K562 (cell line): ENCODE data around the gene MAEL. TPM values are rescaled to one million over a fixed set of nuclear protein-coding genes. Genes with fewer than 3 reads are reported as not detected.

ENCODE experiments used
- ATAC-seq: fragments of 200-7000 bp; cut with Tn5 transposase; 3 replicates; pipeline ENCODE4 v1.9.1; 2020; ENCODE audit warnings: moderate library complexity
- BruUV-seq: library from RNA; stranded (reverse); fragments of 400-500 nt; replicated peaks from 2 replicates; lab custom pipeline; 2021; lab: Mats Ljungman, UMichigan
- CTCF ChIA-PET: fragments of 300-600 bp; formaldehyde crosslinking; extraction: SDS; loops from one replicate; lab custom pipeline; 2021; ENCODE audit warnings: low intra/inter-chr PET ratio; lab: Yijun Ruan, JAX
- POLR2A ChIA-PET: fragments of 300-600, 350-650 bp; sonication (Branson Sonifier 250); formaldehyde crosslinking; extraction: SDS; loops from one replicate; lab custom pipeline; 2021; ENCODE audit warnings: antibody characterized with exemption, inconsistent platforms; lab: Yijun Ruan, JAX
- DNase-seq, 4 experiments: peaks; one replicate each; pipeline versions ENCODE4 v3.0.0 to v3.0.0-alpha.2; 2011 to 2018; ENCODE audit warnings: low spot score in 3 of 4, mixed read lengths in 3 of 4; ENCODE audit errors: extremely low read depth in 1 of 4
- FAIRE-seq: peaks from 2 replicates; lab custom pipeline; 2011; peaks lifted over from hg19 to GRCh38; lab: Jason Lieb, UNC
- H2AFZ ChIP-seq: 2 replicates; pipeline ENCODE4 v1.6.0; 2011; ENCODE audit warnings: low read depth, low read length, control low read depth, inconsistent platforms
- H3K27ac ChIP-seq: fragments of 200-600 bp; 3 replicates; pipeline ENCODE4 v1.8.0; 2011; ENCODE audit warnings: low read depth, mild to moderate bottlenecking, control low read depth, inconsistent platforms, low read length, moderate library complexity, mixed read lengths; ENCODE audit errors: extremely low read depth
- H3K27me3 ChIP-seq, 2 experiments: fragments of 300-600 bp in 1 of 2; 2 replicates in 1 of 2; 3 replicates in 1 of 2; pipeline versions ENCODE4 v1.6.0 to v1.8.0; 2011; ENCODE audit warnings: inconsistent platforms in 2 of 2, low read length in 2 of 2, mild to moderate bottlenecking in 1 of 2, mixed read lengths in 1 of 2, moderate library complexity in 1 of 2; ENCODE audit not compliant: control insufficient read depth in 2 of 2, insufficient read depth in 2 of 2
- H3K36me3 ChIP-seq: fragments of 300-600 bp; 3 replicates; pipeline ENCODE4 v1.8.0; 2011; ENCODE audit warnings: mild to moderate bottlenecking, low read length, inconsistent platforms; ENCODE audit not compliant: control insufficient read depth, insufficient read depth
- H3K4me1 ChIP-seq, 2 experiments: fragments of 200-600 bp in 1 of 2; replicated peaks in 1 of 2; 2 replicates in 1 of 2; 3 replicates in 1 of 2; pipeline versions ENCODE4 v1.5.1 to v1.8.0; 2011; ENCODE audit warnings: inconsistent platforms in 2 of 2, low read length in 2 of 2, mild to moderate bottlenecking in 1 of 2, mixed read lengths in 1 of 2, moderate library complexity in 1 of 2; ENCODE audit not compliant: control insufficient read depth in 2 of 2, insufficient read depth in 2 of 2
- H3K4me2 ChIP-seq: 2 replicates; pipeline ENCODE4 v1.6.1; 2011; ENCODE audit warnings: low read length, control low read depth, inconsistent platforms, mixed read lengths; ENCODE audit not compliant: insufficient read depth
- H3K4me3 ChIP-seq: fragments of 200-600 bp; sonication (generic), shearing (Covaris generic); 2 replicates; pipeline ENCODE4 v1.5.1; 2016; ENCODE audit warnings: control low read depth, inconsistent platforms
- H3K79me2 ChIP-seq: fragments of 200-600 bp; 3 replicates; pipeline ENCODE4 v1.8.0; 2011; ENCODE audit warnings: low read length, inconsistent platforms; ENCODE audit not compliant: control insufficient read depth, insufficient read depth
- H3K9ac ChIP-seq, 2 experiments: 2 replicates each; pipeline versions ENCODE4 v1.6.0 to v1.6.1; 2011; ENCODE audit warnings: low read depth in 2 of 2, low read length in 2 of 2, control low read depth in 1 of 2, inconsistent platforms in 1 of 2, mild to moderate bottlenecking in 1 of 2, mixed read lengths in 1 of 2; ENCODE audit not compliant: insufficient read depth in 1 of 2
- H3K9me1 ChIP-seq: one replicate; pipeline ENCODE4 v1.6.0; 2011; ENCODE audit warnings: inconsistent platforms, mild to moderate bottlenecking, low read length, moderate library complexity; ENCODE audit not compliant: control insufficient read depth, insufficient read depth
- H3K9me3 ChIP-seq: replicated peaks from 2 replicates; pipeline ENCODE4 v1.5.1; 2011; ENCODE audit warnings: low read depth, low read length, inconsistent platforms; ENCODE audit not compliant: control insufficient read depth, insufficient read depth
- H4K20me1 ChIP-seq: replicated peaks from 2 replicates; pipeline ENCODE4 v1.6.1; 2011; ENCODE audit warnings: low read length, inconsistent platforms, mixed read lengths; ENCODE audit not compliant: control insufficient read depth, insufficient read depth
- ATF3 ChIP-seq, 2 experiments: fragments of 450-650 bp in 1 of 2; sonication (generic) in 1 of 2; formaldehyde crosslinking in 1 of 2; IDR thresholded peaks in 1 of 2; conservative IDR thresholded peaks in 1 of 2; 2 replicates each; pipeline versions ENCODE4 v1.6.1 to v1.8.1; 2016 to 2023; ENCODE audit warnings: mild to moderate bottlenecking in 2 of 2, moderate library complexity in 2 of 2, inconsistent platforms in 1 of 2, missing genetic modification reagents in 1 of 2
- COPS2 ChIP-seq: fragments of 450-650 bp; conservative IDR thresholded peaks from 2 replicates; pipeline ENCODE4 v1.6.1; 2016; ENCODE audit warnings: mild to moderate bottlenecking, moderate library complexity
- DDX20 ChIP-seq: fragments of 450-650 bp; IDR thresholded peaks from 2 replicates; pipeline ENCODE4 v1.6.1; 2016; ENCODE audit warnings: missing genetic modification characterization, low read depth, mild to moderate bottlenecking, missing compliant biosample characterization, moderate library complexity
- ESRRA ChIP-seq: fragments of 450-650 bp; IDR thresholded peaks from 2 replicates; pipeline ENCODE4 v1.6.1; 2014; ENCODE audit warnings: low read depth, mild to moderate bottlenecking, moderate library complexity, borderline replicate concordance
- MBD2 ChIP-seq: sonication (generic); IDR thresholded peaks from 2 replicates; pipeline ENCODE4 v1.6.1; 2016; ENCODE audit warnings: low read depth, borderline replicate concordance
- POU5F1 ChIP-seq: fragments of 150-350 bp; IDR thresholded peaks from 2 replicates; pipeline ENCODE4 v1.6.1; 2014; ENCODE audit warnings: borderline replicate concordance, low read length, low read depth, mild to moderate bottlenecking; ENCODE audit not compliant: partially characterized antibody
- TAF1 ChIP-seq: IDR thresholded peaks from 2 replicates; pipeline ENCODE4 v1.6.1; 2011; ENCODE audit warnings: mild to moderate bottlenecking, low read length, moderate library complexity; ENCODE audit not compliant: insufficient read depth, control insufficient read depth, severe bottlenecking; ENCODE audit errors: extremely low read depth
- TFAP4 ChIP-seq: sonication (generic); formaldehyde crosslinking; IDR thresholded peaks from 2 replicates; pipeline ENCODE4 v1.8.0; 2022; ENCODE audit warnings: missing genetic modification reagents, mild to moderate bottlenecking, moderate library complexity, borderline replicate concordance
- ZC3H4 ChIP-seq: sonication (generic); formaldehyde crosslinking; IDR thresholded peaks from 2 replicates; pipeline ENCODE4 v1.9.0; 2021; ENCODE audit warnings: missing genetic modification reagents, borderline replicate concordance
- ZHX1 ChIP-seq: fragments of 150-350 bp; conservative IDR thresholded peaks from 2 replicates; pipeline ENCODE4 v1.6.1; 2014; ENCODE audit warnings: low read length
- ZNF184 ChIP-seq: sonication (generic); formaldehyde crosslinking; IDR thresholded peaks from 2 replicates; pipeline ENCODE4 v1.5.0; 2020; ENCODE audit warnings: missing genetic modification reagents
- WGBS: fragments of 100-300 bp; shearing (Covaris generic); methylation state at CpG from one replicate; pipeline ENCODE4 v1.1.6; 2016; ENCODE audit warnings: low coverage, mixed read lengths; ENCODE audit not compliant: insufficient coverage; ENCODE audit errors: missing lambda C conversion rate; 5-methylcytosine and 5-hydroxymethylcytosine counted together
- in situ Hi-C: fragments of 300-500 bp; cut with MboI; formaldehyde crosslinking; loops from 4 replicates; pipeline ENCODE4 v1.15.0; 2018; ENCODE audit warnings: inconsistent platforms, mixed read lengths
- intact Hi-C: fragments of 100-400 bp; cut with micrococcal nuclease; formaldehyde crosslinking; loops from 2 replicates; pipeline ENCODE4 v1.14.2; 2022
- polyA plus RNA-seq, 8 experiments: library from polyadenylated mRNA; depleted of rRNA in 4 of 8; stranded (reverse) in 5 of 8; unstranded in 3 of 8; fragments of >200 nt; fragmentation: Nextera tagmentation in 2 of 8; fragmentation: Illumina TruSeq in 1 of 8; extraction: Ambion mirVana in 2 of 8; extraction: Trizol in 1 of 8; gene quantifications; 2 replicates each; pipeline versions ENCODE4 v1.2.1 to v1.2.3, GENCODE V29; 2011 to 2014; ENCODE audit warnings: inconsistent platforms in 1 of 8, missing spikeins in 1 of 8
- total RNA-seq, 7 experiments: library from RNA; depleted of rRNA in 6 of 7; stranded (reverse); fragments of >200 nt in 6 of 7; fragmentation: Illumina TruSeq in 2 of 7; extraction: Trizol in 2 of 7; gene quantifications; 2 replicates each; pipeline versions ENCODE4 v1.2.1 to v1.2.3, GENCODE V29; 2011 to 2021; ENCODE audit warnings: low replicate concordance in 1 of 7

MAEL gene
- total and polyA plus RNA-seq, 9 of the 15 experiments (the other 6 are each of a cell fraction or from before 2014, with no cell fraction given): 0.11 to 1.9 (median 0.75) TPM

- DNase-seq: no peak
- no peak for FAIRE-seq
Observed at GRCh38 chr1:166969074-166969677, 19.9 kb upstream of the MAEL start.

More at GRCh38 chr1:166969074-166969677, 19.9 kb upstream of the MAEL start:
- peaks cover 22 to 25% of the 10 kb centered on the region in 2 experiments for H3K27me3 ChIP-seq
- no peaks in the 10 kb centered on the region for H3K36me3 ChIP-seq
- no peak for ATAC-seq
- no peaks in the 10 kb centered on the region for H4K20me1 ChIP-seq
- in situ Hi-C loops: no loop called here
- no peaks in the 10 kb centered on the region for H3K79me2 ChIP-seq
- BruUV-seq: no TSS peak
- H3K9me3 ChIP-seq: no peaks in the 10 kb centered on the region
- H2AFZ ChIP-seq: no peak overlapping the region
- ChIA-PET CTCF (no interaction called here), POLR2A (interaction anchor here (1.3 kb wide), 1 partner anchor 8 kb away, joined by 3 read pairs; no protein-coding TSS in a partner anchor)
- 0% methylated on average over 5 of the region's 5 CpGs for WGBS
- no peaks in the 10 kb centered on the region for H3K4me1 ChIP-seq
- TF ChIP-seq TFAP4 (CRISPR knock-in tag) (no peak), COPS2 (no peak), ATF3 (IDR thresholded peaks at IDR 0.05) (no peak), ATF3 (CRISPR knock-in tag; conservative IDR thresholded peaks at IDR 0.05) (no peak), TAF1 (no peak), MBD2 (no peak), ZC3H4 (CRISPR knock-in tag) (no peak), ESRRA (no peak), DDX20 (no peak), POU5F1 (no peak), ZNF184 (CRISPR knock-in tag) (no peak), ZHX1 (no peak)
- H3K9me1 ChIP-seq: no peaks in the 10 kb centered on the region
- intact Hi-C loops: no loop called here
- H3K4me3 ChIP-seq: no peak overlapping the region
- H3K9ac ChIP-seq: no peak overlapping the region
- no peak overlapping the region for H3K27ac ChIP-seq
- H3K4me2 ChIP-seq: no peak overlapping the region
